Muscle layer of duodenum (tissue), 2 donors: ENCODE results near the gene ZNF697.

Experiments used
- H3K27ac ChIP-seq: one replicate; pipeline ENCODE4 v1.7.0; 2013; ENCODE audit warnings: mild to moderate bottlenecking, low read length
- H3K27me3 ChIP-seq: one replicate; pipeline ENCODE4 v1.7.0; 2013; ENCODE audit warnings: low read depth, mild to moderate bottlenecking, control low read depth, low read length
- H3K36me3 ChIP-seq, 2 donors: one replicate each; pipeline ENCODE4 v1.7.0; 2013; ENCODE audit warnings: low read length in 2 of 2, control low read depth in 1 of 2, mild to moderate bottlenecking in 1 of 2; ENCODE audit not compliant: insufficient read depth in 2 of 2, control insufficient read depth in 1 of 2
- H3K4me1 ChIP-seq, 2 donors: one replicate each; pipeline ENCODE4 v1.7.0; 2013; ENCODE audit warnings: low read length in 2 of 2, mild to moderate bottlenecking in 2 of 2, control low read depth in 1 of 2, moderate library complexity in 1 of 2; ENCODE audit not compliant: insufficient read depth in 2 of 2, control insufficient read depth in 1 of 2
- H3K4me3 ChIP-seq, 2 donors: one replicate each; pipeline ENCODE4 v1.7.0; 2013; ENCODE audit warnings: low read length in 2 of 2, low read depth in 1 of 2, mild to moderate bottlenecking in 1 of 2
- H3K9me3 ChIP-seq, 2 donors: one replicate each; pipeline ENCODE4 v1.7.0; 2013; ENCODE audit warnings: low read length in 2 of 2, control low read depth in 1 of 2, mild to moderate bottlenecking in 1 of 2; ENCODE audit not compliant: control insufficient read depth in 1 of 2
- donor health status: healthy.

ZNF697 gene

DNA sequence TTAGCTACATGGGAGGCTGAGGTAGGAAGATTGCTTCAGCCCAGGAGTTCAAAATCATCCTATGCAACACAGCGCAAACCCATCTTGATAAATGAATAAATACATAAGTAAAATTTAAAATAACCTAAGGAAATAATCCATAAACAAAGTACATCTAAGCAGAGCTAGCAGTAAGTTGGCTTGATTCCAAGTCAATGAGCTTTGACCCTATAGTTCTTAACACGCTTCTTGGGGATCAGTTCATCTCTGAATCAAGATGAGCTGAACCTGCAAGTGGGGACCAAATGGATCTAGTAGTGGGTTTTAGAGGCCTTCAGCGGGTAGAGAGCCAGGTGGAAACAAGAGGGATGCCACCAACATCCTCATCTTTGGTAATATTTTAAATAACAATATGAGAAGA lies 32.1 kb upstream of the ZNF697 start:
- no peaks in the 10 kb centered on the region for H3K27me3 ChIP-seq
- no peak overlapping the region for H3K4me3 ChIP-seq
- no peaks in the 10 kb centered on the region for H3K36me3 ChIP-seq
- peaks cover 0 to under 1% of the 10 kb centered on the region in 2 donors for H3K4me1 ChIP-seq
- H3K27ac ChIP-seq, result no peak overlapping the region
- H3K9me3 ChIP-seq, result no peaks in the 10 kb centered on the region

DNA sequence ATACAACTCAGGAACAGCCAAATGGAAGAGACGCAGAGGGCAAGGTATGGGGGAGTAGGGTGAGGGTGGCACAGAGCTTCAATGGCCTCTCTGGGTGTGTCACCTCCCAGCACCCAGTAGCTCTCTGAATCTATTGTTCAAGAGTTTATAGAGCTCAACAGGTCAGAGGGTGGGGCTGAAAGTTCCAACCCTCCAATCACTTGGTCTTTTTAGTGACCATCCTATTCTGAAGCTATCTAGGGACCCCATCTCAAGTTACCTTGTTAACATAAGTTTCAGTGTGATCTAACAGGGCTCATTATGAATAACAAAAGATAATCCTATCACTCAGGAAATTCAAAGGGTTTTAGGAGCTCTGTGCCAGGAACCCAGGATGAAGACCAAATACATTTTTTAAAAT lies 31.2 kb upstream of the ZNF697 start:
- H3K9me3 ChIP-seq, result no peaks in the 10 kb centered on the region
- peaks cover 0 to 3% of the 10 kb centered on the region in 2 donors for H3K4me1 ChIP-seq
- no peaks in the 10 kb centered on the region for H3K36me3 ChIP-seq
- H3K27ac ChIP-seq, result no peak overlapping the region
- H3K27me3 ChIP-seq, result no peaks in the 10 kb centered on the region
- no peak overlapping the region for H3K4me3 ChIP-seq

DNA sequence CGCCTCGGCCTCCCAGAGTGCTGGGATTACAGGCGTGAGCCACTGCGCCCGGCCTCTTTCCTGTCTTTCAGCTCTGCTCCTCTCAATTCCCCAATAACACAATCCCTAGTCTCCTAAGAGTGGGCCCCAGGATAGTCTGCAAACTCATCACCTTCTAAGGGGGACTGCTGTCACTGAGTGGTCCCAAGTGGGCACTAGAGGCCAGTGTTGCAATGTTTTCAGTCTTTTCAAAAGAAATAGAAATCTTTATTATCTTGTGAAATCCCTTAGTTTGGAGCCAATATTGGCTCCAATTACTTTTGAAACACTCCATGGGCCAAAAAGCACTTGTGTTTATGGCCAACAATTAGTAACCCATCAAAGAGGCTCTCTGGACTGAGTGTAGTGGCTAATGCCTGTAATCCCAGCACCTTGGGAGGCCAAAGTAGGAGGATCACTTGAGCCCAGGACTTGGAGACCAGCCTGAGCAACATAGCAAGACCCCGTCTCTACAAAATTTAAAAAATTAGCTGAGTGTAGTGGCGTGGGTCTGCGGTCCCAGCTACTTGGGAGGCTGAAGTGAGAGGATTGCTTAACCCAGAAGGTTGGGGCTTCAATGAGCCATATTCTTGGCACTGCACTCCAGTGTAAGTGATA lies 28.6 kb upstream of the ZNF697 start:
- H3K27ac ChIP-seq, result no peak overlapping the region

DNA sequence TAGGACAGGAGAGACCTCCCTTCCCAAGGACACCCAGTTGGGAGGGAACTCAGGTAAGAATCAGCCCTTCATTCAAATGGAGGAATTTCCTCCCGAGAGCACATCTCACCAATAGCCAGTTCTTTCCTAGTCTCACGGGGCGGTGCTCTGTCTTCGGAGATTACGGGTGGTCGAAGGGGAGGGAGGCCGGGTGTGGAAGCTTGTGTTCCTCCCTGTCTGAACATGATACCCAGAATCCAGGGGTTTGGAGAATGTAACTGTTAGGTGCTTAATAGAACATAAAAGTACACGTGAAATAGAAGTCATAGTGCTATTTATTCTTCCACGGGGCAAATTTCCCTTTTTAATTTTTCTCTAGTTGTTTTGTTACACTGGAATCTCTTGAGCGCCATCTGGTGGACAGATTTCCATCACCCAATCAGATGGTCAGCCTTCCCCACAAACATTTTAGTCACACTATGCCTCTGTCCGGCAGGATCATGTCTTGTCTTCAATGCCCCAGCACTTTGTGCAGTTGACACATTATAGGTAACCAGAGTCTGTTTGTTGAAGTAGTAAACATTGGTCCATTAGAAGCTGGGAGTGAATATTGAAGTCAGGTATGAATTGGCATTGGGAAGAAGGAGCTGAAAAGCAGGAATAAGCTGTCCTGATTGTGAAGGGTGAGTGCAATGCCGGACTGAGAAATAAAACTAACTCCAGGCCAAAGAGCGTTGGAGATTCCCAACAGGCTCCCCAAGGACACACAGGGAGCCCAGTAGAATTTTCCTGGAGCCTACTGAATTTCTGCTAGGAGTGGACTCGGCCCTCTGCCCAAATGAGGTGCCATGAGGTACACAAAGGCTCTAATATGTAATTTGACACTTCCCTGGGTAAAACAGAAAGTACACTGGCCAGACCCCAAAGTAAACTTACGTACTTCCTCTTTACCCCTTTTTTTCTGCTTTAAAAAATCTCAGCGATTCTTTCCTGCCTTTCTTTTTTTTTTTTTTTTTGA lies 27.6 kb upstream of the ZNF697 start:
- no peaks in the 10 kb centered on the region for H3K36me3 ChIP-seq
- no peaks in the 10 kb centered on the region for H3K9me3 ChIP-seq
- H3K27ac ChIP-seq, result peak overlapping the region; percentile 65
- peaks cover 0 to 3% of the 10 kb centered on the region in 2 donors for H3K4me1 ChIP-seq
- H3K27me3 ChIP-seq, result no peaks in the 10 kb centered on the region
- peak overlapping the region; percentile 62 to 70 for H3K4me3 ChIP-seq

More for the DNA sequence above, 28.6 kb upstream of the ZNF697 start:
- Histone ChIP-seq H3K4me1 (peaks cover 0 to 3% of the 10 kb centered on the region in 2 donors), H3K36me3 (no peaks in the 10 kb centered on the region), H3K9me3 (no peaks in the 10 kb centered on the region), H3K4me3 (no peak overlapping the region), H3K27me3 (no peaks in the 10 kb centered on the region)

DNA sequence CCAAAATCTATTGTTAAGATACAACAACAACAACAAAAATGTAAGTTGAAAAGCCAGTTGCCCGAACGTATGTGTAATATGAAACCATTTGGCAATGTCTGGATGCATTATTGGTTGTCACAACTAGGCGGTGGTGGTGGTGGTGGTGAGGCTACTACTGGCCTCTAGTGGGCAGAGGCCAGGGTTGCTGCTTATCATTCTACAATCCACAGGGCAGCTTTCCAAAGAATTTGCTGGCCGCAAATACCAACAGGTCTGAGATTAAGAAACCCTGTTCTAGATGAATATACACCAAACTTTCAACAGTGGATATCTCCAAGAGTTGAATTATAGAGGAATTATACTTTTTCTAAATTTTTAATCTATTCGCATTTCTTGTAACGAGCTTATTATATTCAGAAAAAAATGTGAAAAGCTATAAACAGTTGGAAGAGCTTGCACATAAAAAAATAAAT lies 26.8 kb upstream of the ZNF697 start:
- Histone ChIP-seq H3K4me1 (peaks cover 0 to 3% of the 10 kb centered on the region in 2 donors), H3K9me3 (no peaks in the 10 kb centered on the region), H3K36me3 (no peaks in the 10 kb centered on the region), H3K27me3 (no peaks in the 10 kb centered on the region), H3K4me3 (peak overlapping the region; percentile 62 to 70), H3K27ac (peak overlapping the region; percentile 65)

DNA sequence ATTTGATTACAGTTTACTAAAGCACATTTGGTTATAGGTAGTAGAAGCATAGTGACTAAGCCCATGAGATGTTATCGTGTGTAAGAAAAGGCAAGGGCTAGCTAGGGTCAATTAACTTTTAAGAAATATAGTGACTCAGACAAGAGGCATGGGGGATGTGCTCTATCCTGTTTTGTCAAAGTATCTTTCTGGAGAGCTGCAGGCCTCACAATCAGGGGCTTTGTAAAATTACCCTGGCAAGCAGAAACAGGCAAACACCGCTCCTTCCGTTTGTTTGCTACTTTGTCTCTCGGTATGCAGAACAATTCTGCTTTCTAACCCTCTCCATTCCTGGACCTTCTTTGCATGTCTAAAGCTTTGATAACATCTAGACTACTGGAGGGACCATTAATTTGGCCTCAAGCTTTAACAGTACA lies 26.1 kb upstream of the ZNF697 start:
- H3K4me3 ChIP-seq, result no peak overlapping the region
- H3K4me1 ChIP-seq, result peaks cover 0 to 3% of the 10 kb centered on the region in 2 donors
- H3K36me3 ChIP-seq, result no peaks in the 10 kb centered on the region
- H3K9me3 ChIP-seq, result no peaks in the 10 kb centered on the region
- H3K27ac ChIP-seq, result no peak overlapping the region
- H3K27me3 ChIP-seq, result no peaks in the 10 kb centered on the region

DNA sequence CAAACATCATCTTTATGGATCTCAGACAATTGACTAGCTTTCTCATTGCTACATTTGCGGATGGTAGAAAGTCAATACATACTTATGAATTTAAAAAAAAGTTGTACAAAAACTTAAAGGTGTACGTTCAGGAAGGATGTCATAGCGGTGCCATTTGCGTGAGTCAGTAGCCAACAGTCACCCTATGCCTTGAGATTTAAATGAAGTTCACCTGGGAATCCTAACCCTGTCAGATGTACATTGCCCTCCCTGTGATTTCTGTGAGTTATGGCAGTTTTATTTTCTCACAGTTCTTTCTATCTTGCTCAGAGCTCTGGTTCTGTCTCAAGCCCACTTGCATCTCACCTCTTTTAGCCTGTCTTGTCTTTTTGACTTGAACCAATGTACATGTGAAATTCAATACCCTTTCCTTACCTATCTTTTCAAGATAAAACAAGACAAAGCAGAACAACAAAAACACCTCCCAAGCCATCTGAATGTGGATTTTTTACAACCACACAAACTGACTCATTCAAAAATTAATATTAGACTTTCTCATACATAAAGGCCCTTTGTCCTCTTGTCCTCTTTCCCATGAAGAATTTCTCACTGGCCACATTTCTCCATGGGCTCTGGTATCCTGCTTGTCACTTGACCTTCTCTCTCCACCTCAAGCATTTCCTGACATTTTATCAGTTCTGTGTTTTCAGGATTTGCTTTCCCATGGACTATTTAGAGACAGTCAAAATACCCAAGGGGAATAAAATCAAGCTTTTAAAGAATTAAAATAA lies 25.3 kb upstream of the ZNF697 start:
- no peaks in the 10 kb centered on the region for H3K27me3 ChIP-seq
- no peak overlapping the region for H3K27ac ChIP-seq
- H3K36me3 ChIP-seq, result no peaks in the 10 kb centered on the region
- peaks cover 0 to 3% of the 10 kb centered on the region in 2 donors for H3K4me1 ChIP-seq
- no peaks in the 10 kb centered on the region for H3K9me3 ChIP-seq
- no peak overlapping the region for H3K4me3 ChIP-seq

DNA sequence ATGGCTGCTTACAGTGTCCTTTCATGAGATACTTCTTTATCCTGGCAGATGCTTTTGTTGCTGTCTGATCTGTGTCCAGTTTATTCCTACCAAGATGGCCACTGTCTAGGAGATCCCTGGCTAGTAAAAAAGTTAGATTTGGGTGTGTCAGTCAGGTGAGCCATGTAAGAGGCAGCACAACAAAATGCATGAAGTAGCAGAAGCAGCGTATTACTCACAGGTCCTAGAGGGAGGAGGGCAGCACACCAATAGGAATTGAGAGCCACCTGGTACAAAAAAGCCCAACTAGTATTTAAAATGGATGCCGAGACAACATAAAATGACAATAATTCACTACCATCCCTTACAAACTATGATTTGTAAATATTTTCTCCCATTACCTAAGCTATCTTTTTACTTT lies 22.8 kb upstream of the ZNF697 start:
- no peaks in the 10 kb centered on the region for H3K36me3 ChIP-seq
- H3K27ac ChIP-seq, result no peak overlapping the region
- no peak overlapping the region for H3K4me3 ChIP-seq
- no peaks in the 10 kb centered on the region for H3K9me3 ChIP-seq
- peaks cover 0 to 3% of the 10 kb centered on the region in 2 donors for H3K4me1 ChIP-seq
- no peaks in the 10 kb centered on the region for H3K27me3 ChIP-seq

DNA sequence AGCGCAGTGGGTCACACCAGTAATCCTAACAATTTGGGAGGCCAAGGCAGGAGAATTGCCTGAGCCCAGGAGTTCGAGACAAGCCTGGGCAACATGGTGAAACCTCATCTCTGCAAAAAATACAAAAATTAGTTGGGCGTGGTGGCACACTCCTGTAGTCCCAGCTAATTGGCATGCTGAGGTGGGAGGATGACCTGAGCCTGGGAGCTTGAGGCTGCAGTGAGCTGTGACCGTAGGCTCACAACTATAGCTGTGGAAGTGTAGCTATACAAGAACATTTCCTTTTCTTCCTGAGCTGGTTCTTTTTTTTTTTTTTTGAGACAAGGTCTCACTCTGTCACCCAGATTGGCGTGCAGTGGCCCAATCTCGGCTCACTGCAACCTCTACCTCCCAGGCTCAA lies 19.1 kb upstream of the ZNF697 start:
- Histone ChIP-seq H3K36me3 (no peaks in the 10 kb centered on the region), H3K9me3 (no peaks in the 10 kb centered on the region), H3K4me3 (no peak overlapping the region), H3K27ac (no peak overlapping the region), H3K4me1 (no peaks in the 10 kb centered on the region), H3K27me3 (no peaks in the 10 kb centered on the region)

DNA sequence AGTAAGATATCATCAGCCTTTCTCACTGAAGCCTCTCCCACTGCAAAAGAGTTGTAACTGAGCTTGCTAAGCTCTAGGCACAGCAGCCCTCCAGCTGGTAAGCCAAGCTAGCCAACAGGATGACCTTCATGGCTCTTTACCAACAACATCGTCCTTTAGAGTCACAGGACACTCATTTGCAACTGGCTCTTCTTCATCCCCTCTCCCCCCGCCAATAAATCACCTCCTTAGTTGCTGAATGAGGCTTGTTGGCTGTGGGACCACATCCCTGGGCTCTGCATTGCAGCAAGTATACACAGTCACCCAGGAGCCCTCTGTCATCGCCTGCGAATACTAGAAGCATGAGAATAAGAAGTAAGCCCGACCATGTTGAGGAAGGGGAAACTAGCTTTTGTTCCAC lies 16.0 kb upstream of the ZNF697 start:
- no peaks in the 10 kb centered on the region for H3K9me3 ChIP-seq
- H3K27ac ChIP-seq, result no peak overlapping the region
- H3K27me3 ChIP-seq, result no peaks in the 10 kb centered on the region
- no peak overlapping the region for H3K4me3 ChIP-seq
- H3K4me1 ChIP-seq, result no peaks in the 10 kb centered on the region
- no peaks in the 10 kb centered on the region for H3K36me3 ChIP-seq

DNA sequence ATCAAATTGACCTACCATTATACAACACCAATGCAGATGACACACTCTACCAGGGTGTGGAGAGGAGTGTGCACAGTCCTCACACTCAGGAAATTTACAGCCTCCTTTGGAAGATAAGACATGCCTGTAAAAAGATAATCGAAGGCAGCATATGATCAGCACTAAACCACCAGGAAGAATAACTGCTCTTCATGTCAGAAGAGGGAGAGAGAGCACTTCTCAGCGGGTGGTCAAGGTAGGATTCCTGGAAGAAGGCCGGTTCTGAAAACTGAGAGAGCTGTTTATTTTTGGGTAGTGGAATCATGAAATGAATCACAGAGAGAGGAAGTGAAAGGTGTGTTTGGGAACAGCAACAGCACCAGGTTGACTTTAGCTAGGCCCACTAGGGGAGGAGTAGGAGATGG lies 14.0 kb upstream of the ZNF697 start:
- no peaks in the 10 kb centered on the region for H3K36me3 ChIP-seq
- H3K9me3 ChIP-seq, result no peaks in the 10 kb centered on the region
- H3K27ac ChIP-seq, result no peak overlapping the region
- no peaks in the 10 kb centered on the region for H3K4me1 ChIP-seq
- H3K4me3 ChIP-seq, result no peak overlapping the region
- H3K27me3 ChIP-seq, result no peaks in the 10 kb centered on the region
